ENCODE measurements around the gene FHIT.

DNA sequence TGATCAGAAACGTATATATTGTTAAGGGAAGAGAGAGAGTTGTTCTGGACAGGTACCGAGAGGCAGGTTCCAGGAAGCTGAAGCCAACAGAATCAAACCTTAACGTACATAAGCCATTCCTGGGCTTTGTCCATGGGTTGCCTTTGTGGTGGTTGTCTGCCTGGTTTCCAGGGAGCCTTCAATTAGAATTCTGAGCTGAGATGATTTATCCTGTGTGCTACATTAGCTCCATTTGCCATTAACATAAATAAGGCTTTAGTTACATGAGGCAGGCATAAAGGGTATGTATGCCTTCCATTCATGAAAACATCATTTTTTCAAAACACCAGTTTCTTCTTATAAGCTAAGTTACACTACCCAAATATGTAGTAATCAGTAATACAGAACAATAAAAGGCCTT is 1472.0 kb downstream of the FHIT start:
- TF ChIP-seq, protein P1, sequence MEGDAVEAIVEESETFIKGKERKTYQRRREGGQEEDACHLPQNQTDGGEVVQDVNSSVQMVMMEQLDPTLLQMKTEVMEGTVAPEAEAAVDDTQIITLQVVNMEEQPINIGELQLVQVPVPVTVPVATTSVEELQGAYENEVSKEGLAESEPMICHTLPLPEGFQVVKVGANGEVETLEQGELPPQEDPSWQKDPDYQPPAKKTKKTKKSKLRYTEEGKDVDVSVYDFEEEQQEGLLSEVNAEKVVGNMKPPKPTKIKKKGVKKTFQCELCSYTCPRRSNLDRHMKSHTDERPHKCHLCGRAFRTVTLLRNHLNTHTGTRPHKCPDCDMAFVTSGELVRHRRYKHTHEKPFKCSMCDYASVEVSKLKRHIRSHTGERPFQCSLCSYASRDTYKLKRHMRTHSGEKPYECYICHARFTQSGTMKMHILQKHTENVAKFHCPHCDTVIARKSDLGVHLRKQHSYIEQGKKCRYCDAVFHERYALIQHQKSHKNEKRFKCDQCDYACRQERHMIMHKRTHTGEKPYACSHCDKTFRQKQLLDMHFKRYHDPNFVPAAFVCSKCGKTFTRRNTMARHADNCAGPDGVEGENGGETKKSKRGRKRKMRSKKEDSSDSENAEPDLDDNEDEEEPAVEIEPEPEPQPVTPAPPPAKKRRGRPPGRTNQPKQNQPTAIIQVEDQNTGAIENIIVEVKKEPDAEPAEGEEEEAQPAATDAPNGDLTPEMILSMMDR (IDR thresholded peaks at IDR 0.05) = no peak
- TF ChIP-seq POLR2A (IDR thresholded peaks at IDR 0.05) (no peak), EP300 (IDR thresholded peaks at IDR 0.05) (no peak)

Data from ovary (tissue), 3 donors.